SK-N-SH (cell line): ENCODE data around the gene ZNF544. TPM values are rescaled to one million over a fixed set of nuclear protein-coding genes. Genes with fewer than 3 reads are reported as not detected.

Source experiments
- CTCF ChIA-PET: fragments of 300-600, 350-600 bp; formaldehyde crosslinking; extraction: SDS; loops from one replicate; lab custom pipeline; 2021; lab: Yijun Ruan, JAX
- POLR2A ChIA-PET: fragments of 350-600 bp; sonication (Branson Sonifier 250); formaldehyde crosslinking; extraction: SDS; loops from one replicate; lab custom pipeline; 2020; ENCODE audit warnings: antibody characterized with exemption, inconsistent platforms; lab: Yijun Ruan, JAX
- DNase-seq: peaks from one replicate; pipeline ENCODE4 v3.0.0; 2012
- H2AFZ ChIP-seq: fragments of 200-600 bp; sonication (generic); 2 replicates; pipeline ENCODE4 v1.8.1; 2016; ENCODE audit warnings: antibody characterized with exemption, mild to moderate bottlenecking, low read depth
- H3F3A ChIP-seq: fragments of 200-600 bp; sonication (generic); replicated peaks from 2 replicates; pipeline ENCODE3; 2016; ENCODE audit warnings: antibody characterized with exemption, mild to moderate bottlenecking; ENCODE audit not compliant: insufficient read depth
- H3K27ac ChIP-seq, 2 experiments: fragments of 200-500 bp in 1 of 2; fragments of 200-600 bp in 1 of 2; sonication (Bioruptor generic) in 1 of 2; sonication (generic), shearing (Covaris generic) in 1 of 2; 2 replicates each; pipeline versions ENCODE4 v1.5.1 to v1.6.1; 2014 to 2016; ENCODE audit warnings: low read depth in 2 of 2, inconsistent platforms in 1 of 2, low read length in 1 of 2, mild to moderate bottlenecking in 1 of 2, mixed read lengths in 1 of 2
- H3K27me3 ChIP-seq: fragments of 200-600 bp; sonication (generic), shearing (Covaris generic); 2 replicates; pipeline ENCODE4 v1.6.1; 2016; ENCODE audit warnings: mixed run types; ENCODE audit not compliant: insufficient read depth
- H3K36me3 ChIP-seq, 2 experiments: fragments of 200-500 bp in 1 of 2; fragments of 200-600 bp in 1 of 2; sonication (Bioruptor generic) in 1 of 2; sonication (generic) in 1 of 2; replicated peaks in 1 of 2; 2 replicates each; pipeline versions ENCODE3 to v1.5.1; 2014 to 2016; ENCODE audit warnings: low read length in 1 of 2, mild to moderate bottlenecking in 1 of 2; ENCODE audit not compliant: insufficient read depth in 2 of 2, control insufficient read depth in 1 of 2
- H3K4me1 ChIP-seq, 2 experiments: fragments of 200-500 bp in 1 of 2; fragments of 200-600 bp in 1 of 2; sonication (Bioruptor generic) in 1 of 2; sonication (generic), shearing (Covaris generic) in 1 of 2; 2 replicates each; pipeline versions ENCODE4 v1.5.1 to v1.6.1; 2014 to 2016; ENCODE audit warnings: low read depth in 1 of 2, low read length in 1 of 2, mixed run types in 1 of 2; ENCODE audit not compliant: insufficient read depth in 2 of 2, control insufficient read depth in 1 of 2
- H3K4me2 ChIP-seq: fragments of 200-600 bp; sonication (generic), shearing (Covaris generic); 2 replicates; pipeline ENCODE4 v1.6.1; 2017; ENCODE audit warnings: mixed run types
- H3K4me3 ChIP-seq, 2 experiments: fragments of 200-500 bp in 1 of 2; fragments of 200-600 bp in 1 of 2; sonication (Bioruptor generic) in 1 of 2; sonication (generic), shearing (Covaris generic) in 1 of 2; 2 replicates each; pipeline versions ENCODE4 v1.5.1 to v1.8.1; 2014 to 2016; ENCODE audit warnings: low read depth in 2 of 2, inconsistent platforms in 1 of 2, low read length in 1 of 2, mild to moderate bottlenecking in 1 of 2, mixed read lengths in 1 of 2, moderate library complexity in 1 of 2
- H3K79me2 ChIP-seq: fragments of 200-600 bp; sonication (generic); 2 replicates; pipeline ENCODE4 v1.8.1; 2017; ENCODE audit warnings: mild to moderate bottlenecking; ENCODE audit not compliant: insufficient read depth
- H3K9ac ChIP-seq: fragments of 200-600 bp; sonication (generic); 2 replicates; pipeline ENCODE4 v1.6.1; 2017; ENCODE audit warnings: mixed run types
- H3K9me2 ChIP-seq: fragments of 200-600 bp; sonication (generic); 2 replicates; pipeline ENCODE4 v1.6.1; 2017; ENCODE audit warnings: mixed run types
- H3K9me3 ChIP-seq: fragments of 200-600 bp; sonication (generic); 2 replicates; pipeline ENCODE4 v1.6.1; 2017; ENCODE audit warnings: mixed run types, mild to moderate bottlenecking, moderate library complexity
- H4K20me1 ChIP-seq: fragments of 200-600 bp; sonication (generic); 2 replicates; pipeline ENCODE4 v1.6.1; 2017; ENCODE audit warnings: mild to moderate bottlenecking, mixed run types; ENCODE audit not compliant: insufficient read depth
- CTCF ChIP-seq: fragments of 200-600 bp; sonication (generic); IDR thresholded peaks from 2 replicates; pipeline ENCODE4 v1.6.1; 2017; ENCODE audit warnings: antibody characterized with exemption, mild to moderate bottlenecking, moderate library complexity
- EZH2phosphoT487 ChIP-seq: fragments of 200-600 bp; sonication (generic); IDR thresholded peaks from 2 replicates; pipeline ENCODE4 v1.6.1; 2017; ENCODE audit warnings: low read depth, mixed run types, mild to moderate bottlenecking, antibody characterized with exemption, moderate library complexity, borderline replicate concordance
- FOSL2 ChIP-seq: IDR thresholded peaks from 2 replicates; pipeline ENCODE4 v1.4.0; 2012; ENCODE audit warnings: low read depth, mild to moderate bottlenecking, moderate library complexity, borderline replicate concordance
- FOXJ3 ChIP-seq: sonication (generic); formaldehyde crosslinking; IDR thresholded peaks from 2 replicates; pipeline ENCODE4 v1.5.1; 2020; ENCODE audit warnings: mild to moderate bottlenecking, missing genetic modification reagents
- GABPA ChIP-seq: IDR thresholded peaks from 2 replicates; pipeline ENCODE4 v1.4.0; 2012; ENCODE audit warnings: low read depth, mild to moderate bottlenecking
- GATA2 ChIP-seq: sonication (generic); formaldehyde crosslinking; IDR thresholded peaks from 2 replicates; pipeline ENCODE4 v1.5.0; 2020; ENCODE audit warnings: mild to moderate bottlenecking, missing genetic modification reagents
- JUND ChIP-seq: IDR thresholded peaks from 2 replicates; pipeline ENCODE4 v1.4.0; 2012
- MAX ChIP-seq: IDR thresholded peaks from 2 replicates; pipeline ENCODE4 v1.4.0; 2012; ENCODE audit warnings: low read depth
- MXI1 ChIP-seq: IDR thresholded peaks from 2 replicates; pipeline ENCODE4 v1.6.1; 2012; ENCODE audit warnings: mild to moderate bottlenecking, low read depth, low read length, improper control_type of control experiment
- NRF1 ChIP-seq: IDR thresholded peaks from 2 replicates; pipeline ENCODE4 v1.6.1; 2012; ENCODE audit warnings: low read depth, mild to moderate bottlenecking, low read length
- POLR2AphosphoS5 ChIP-seq: IDR thresholded peaks from 2 replicates; pipeline ENCODE4 v1.6.1; 2012; ENCODE audit warnings: low read depth, low read length
- RAD21 ChIP-seq: IDR thresholded peaks from 2 replicates; pipeline ENCODE4 v1.6.1; 2012; ENCODE audit warnings: mild to moderate bottlenecking, low read length
- REST ChIP-seq: IDR thresholded peaks from 2 replicates; pipeline ENCODE4 v1.6.1; 2012; ENCODE audit warnings: mild to moderate bottlenecking, low read depth, low read length, moderate library complexity
- RFX5 ChIP-seq: IDR thresholded peaks from 2 replicates; pipeline ENCODE4 v1.6.1; 2012; ENCODE audit warnings: mild to moderate bottlenecking, improper control_type of control experiment, low read length
- RXRA ChIP-seq: IDR thresholded peaks from 2 replicates; pipeline ENCODE4 v1.4.0; 2012; ENCODE audit warnings: low read depth, mild to moderate bottlenecking, borderline replicate concordance
- SIN3A ChIP-seq: IDR thresholded peaks from 2 replicates; pipeline ENCODE4 v1.6.1; 2012; ENCODE audit warnings: low read depth, mild to moderate bottlenecking, low read length, moderate library complexity, borderline replicate concordance
- SMC3 ChIP-seq: IDR thresholded peaks from 2 replicates; pipeline ENCODE4 v1.6.1; 2012; ENCODE audit warnings: low read depth, low read length, improper control_type of control experiment
- TAF1 ChIP-seq: IDR thresholded peaks from 2 replicates; pipeline ENCODE4 v1.6.1; 2012; ENCODE audit warnings: low read depth, mild to moderate bottlenecking, low read length, moderate library complexity, borderline replicate concordance
- TCF12 ChIP-seq: IDR thresholded peaks from 2 replicates; pipeline ENCODE4 v1.4.0; 2012
- USF1 ChIP-seq: IDR thresholded peaks from 2 replicates; pipeline ENCODE4 v1.4.0; 2012; ENCODE audit warnings: low read depth, borderline replicate concordance
- WGBS: methylation state at CpG from one replicate; pipeline ENCODE4 v1.1.6; 2017; ENCODE audit warnings: low lambda C conversion rate; 5-methylcytosine and 5-hydroxymethylcytosine counted together
- polyA plus RNA-seq, 3 experiments: library from polyadenylated mRNA; depleted of rRNA; stranded (reverse); fragments of >200 nt; gene quantifications; 2 replicates each; pipeline ENCODE4 v1.2.3, GENCODE V29; 2012

ZNF544 gene
- polyA plus RNA-seq, 1 of the 3 experiments (the other 2 are of a cell fraction), result 0.89 TPM

GRCh38 chr19:58243351-58243750 is 14.6 kb downstream of the ZNF544 start:
- Histone ChIP-seq H3K79me2 (no peaks in the 10 kb centered on the region), H3K4me3 (no peak overlapping the region), H3K4me1 (no peaks in the 10 kb centered on the region), H4K20me1 (no peaks in the 10 kb centered on the region), H3K27me3 (no peaks in the 10 kb centered on the region)
- POLR2A ChIA-PET, result no interaction called here
- CTCF ChIA-PET, result no interaction called here
- DNase-seq, result no peak
- TF ChIP-seq SMC3 (no peak), NRF1 (no peak), FOXJ3 (no peak), FOSL2 (no peak), RAD21 (no peak), MAX (no peak), TCF12 (no peak), EZH2phosphoT487 (no peak), JUND (no peak), CTCF (no peak)
- TF ChIP-seq, all 33 proteins: peak for 0
- WGBS, result 82% methylated on average over 6 of the region's 6 CpGs
- no peaks in the 10 kb centered on the region for H3K9me3 ChIP-seq
- no peak overlapping the region for H2AFZ ChIP-seq
- no peaks in the 10 kb centered on the region for H3K9me2 ChIP-seq
- H3K4me2 ChIP-seq, result no peak overlapping the region
- no peaks in the 10 kb centered on the region for H3K36me3 ChIP-seq
- H3K9ac ChIP-seq, result no peak overlapping the region
- H3F3A ChIP-seq, result no peaks in the 10 kb centered on the region
- H3K27ac ChIP-seq, result no peak overlapping the region

- Histone ChIP-seq H4K20me1 (no peaks in the 10 kb centered on the region), H3K36me3 (no peaks in the 10 kb centered on the region), H3K27ac (no peak overlapping the region), H3K79me2 (no peaks in the 10 kb centered on the region), H2AFZ (no peak overlapping the region), H3F3A (no peaks in the 10 kb centered on the region), H3K4me2 (no peak overlapping the region), H3K9me3 (peaks cover 10% of the 10 kb centered on the region; the same call in 1 of the 2 replicates), H3K9me2 (no peaks in the 10 kb centered on the region), H3K4me1 (no peaks in the 10 kb centered on the region), H3K9ac (no peak overlapping the region), H3K4me3 (no peak overlapping the region; a peak in 1 of 4 replicates), H3K27me3 (no peaks in the 10 kb centered on the region)
- CTCF ChIA-PET, result no interaction called here
- WGBS, result 88% methylated on average over 3 of the region's 3 CpGs
- POLR2A ChIA-PET, result no interaction called here
- DNase-seq, result no peak
- TF ChIP-seq FOXJ3 (no peak), POLR2AphosphoS5 (no peak), MXI1 (no peak), CTCF (no peak), USF1 (no peak), SMC3 (no peak), NRF1 (no peak), SIN3A (no peak), FOSL2 (no peak), RXRA (no peak), JUND (no peak), TAF1 (no peak), GATA2 (CRISPR knock-in tag) (no peak), RFX5 (no peak), REST (no peak), GABPA (no peak)
Measured at GRCh38 chr19:58248886-58249285, 20.2 kb downstream of the ZNF544 start.
